Spleen (tissue), 11 donors: ENCODE measurements around the gene CATSPERD. TPM values are rescaled to one million over a fixed set of nuclear protein-coding genes. Genes with fewer than 3 reads are reported as not detected.

Experiments used
- DNase-seq: peaks from one replicate; pipeline ENCODE4 v3.0.0-alpha.2; 2020
- H3K27ac ChIP-seq, 8 donors: fragments of 200-600 bp; sonication (generic) in 7 of 8; 1 replicate in 4 of 8; 2 replicates in 4 of 8; pipeline versions ENCODE4 v1.5.0 to v1.8.0; 2016 to 2021; ENCODE audit warnings: inconsistent platforms in 4 of 8, mild to moderate bottlenecking in 4 of 8, moderate library complexity in 1 of 8
- H3K27me3 ChIP-seq, 7 donors: fragments of 200-600 bp; sonication (generic) in 6 of 7; replicated peaks in 1 of 7; 1 replicate in 4 of 7; 2 replicates in 3 of 7; pipeline versions ENCODE4 v1.5.0 to v1.8.0; 2016 to 2021; ENCODE audit warnings: inconsistent platforms in 3 of 7, mild to moderate bottlenecking in 1 of 7
- H3K36me3 ChIP-seq, 6 donors: fragments of 200-600 bp; sonication (generic) in 5 of 6; 1 replicate in 4 of 6; 2 replicates in 2 of 6; pipeline versions ENCODE4 v1.5.0 to v1.8.0; 2016 to 2021; ENCODE audit warnings: inconsistent platforms in 2 of 6
- H3K4me1 ChIP-seq, 6 donors: fragments of 200-600 bp; sonication (generic) in 5 of 6; 1 replicate in 3 of 6; 2 replicates in 3 of 6; pipeline versions ENCODE4 v1.5.0 to v1.8.0; 2016 to 2021; ENCODE audit warnings: inconsistent platforms in 3 of 6
- H3K4me3 ChIP-seq, 8 donors: fragments of 200-600 bp; sonication (generic) in 7 of 8; 1 replicate in 4 of 8; 2 replicates in 4 of 8; pipeline versions ENCODE4 v1.5.0 to v1.8.0; 2016 to 2021; ENCODE audit warnings: inconsistent platforms in 4 of 8, mild to moderate bottlenecking in 4 of 8, moderate library complexity in 2 of 8
- H3K9me3 ChIP-seq, 8 donors: fragments of 200-600 bp; sonication (generic) in 7 of 8; 1 replicate in 4 of 8; 2 replicates in 4 of 8; pipeline versions ENCODE4 v1.5.0 to v1.8.0; 2016 to 2021; ENCODE audit warnings: inconsistent platforms in 4 of 8
- POLR2A ChIP-seq, 3 donors: fragments of 450-650 bp; IDR thresholded peaks; one replicate each; pipeline ENCODE4 v1.5.1; 2017; ENCODE audit warnings: antibody characterized with exemption in 3 of 3, mild to moderate bottlenecking in 1 of 3
- POLR2AphosphoS5 ChIP-seq, 3 donors: sonication (generic); formaldehyde crosslinking; IDR thresholded peaks; one replicate each; pipeline ENCODE4 v1.5.1; 2017; ENCODE audit warnings: antibody characterized with exemption in 3 of 3
- WGBS, 5 donors: extraction: QIAGEN DNeasy Blood & Tissue Kit in 3 of 5; methylation state at CpG; one replicate each; pipeline versions ENCODE4 v1.1.5 to v1.1.7; 2013 to 2018; 5-methylcytosine and 5-hydroxymethylcytosine counted together
- intact Hi-C: fragments of 100-400 bp; cut with DNase I; formaldehyde crosslinking; loops from one replicate; pipeline ENCODE4 v1.15.0; 2023; ENCODE audit warnings: low total_unique reads
- polyA plus RNA-seq, 3 donors: library from polyadenylated mRNA; stranded (reverse); fragments of 200-250 nt; gene quantifications; one replicate each; pipeline ENCODE4 v1.2.1, GENCODE V29; 2013
- total RNA-seq, 7 donors: library from RNA; depleted of rRNA in 3 of 7; stranded (reverse); fragments of >200 nt in 3 of 7; fragmentation: NEBNext Ultra II Directional in 4 of 7; extraction: Animal tissue kit (Norgen Biotek cat#: 25700) in 4 of 7; gene quantifications; one replicate each; pipeline versions ENCODE4 v1.1.0 to v1.2.1, GENCODE V29; 2016 to 2021
- TF ChIP-seq, protein P1 (sequence below), 11 experiments: fragments of 200-600 bp in 7 of 11; fragments of 450-650 bp in 4 of 11; sonication (generic) in 4 of 11; IDR thresholded peaks in 8 of 11; conservative IDR thresholded peaks in 3 of 11; 1 replicate in 7 of 11; 2 replicates in 4 of 11; pipeline versions ENCODE4 v1.4.0 to v1.8.0; 2016 to 2021; ENCODE audit warnings: antibody characterized with exemption in 11 of 11, inconsistent platforms in 4 of 11, mild to moderate bottlenecking in 1 of 11
- donor health status: healthy with polysubstance abuse.
- donor health status: DM: no; HTN: no; CAD: no; lungs with moderate emphysema.
- donor health status: DM: no; HTN: no; CAD: no.
- donor health status: Bipolar disorder and iron deficiency.
- donor health status: healthy.
- donor health status: DM: no; HTN: no; CAD: no.
- donor health status: DM: yes; HTN: yes; CAD: no.

The CATSPERD gene
- total and polyA plus RNA-seq, 10 donors: not detected

DNA sequence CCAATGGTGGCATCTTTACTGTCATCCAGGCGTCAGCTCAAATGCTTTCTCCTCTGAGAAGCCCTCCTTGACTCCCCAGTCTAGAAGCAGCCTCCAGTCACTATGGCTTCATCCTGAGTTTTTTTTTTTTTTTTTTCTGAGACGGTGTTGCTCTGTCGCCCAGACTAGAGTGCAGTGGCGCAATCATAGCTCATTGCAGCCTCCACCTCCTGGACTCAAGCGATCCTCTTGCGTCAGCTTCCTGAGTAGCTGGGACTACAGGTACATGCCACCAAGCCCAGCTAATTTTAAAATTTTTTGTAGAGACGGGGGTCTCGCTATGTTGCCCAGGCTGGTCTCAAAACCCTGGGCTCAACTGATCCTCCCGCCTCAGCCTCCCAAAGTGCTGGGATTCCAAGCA is 88.6 kb downstream of the CATSPERD start:
- Histone ChIP-seq H3K27me3 (peaks cover 0 to 22% (median 14%) of the 10 kb centered on the region in 7 donors), H3K4me1 (peaks cover 0 to 16% (median 13%) of the 10 kb centered on the region in 6 donors), H3K9me3 (no peaks in the 10 kb centered on the region), H3K4me3 (no peak overlapping the region), H3K27ac (no peak overlapping the region), H3K36me3 (no peaks in the 10 kb centered on the region)
- TF ChIP-seq POLR2A (IDR thresholded peaks at IDR 0.05) (no peak), POLR2AphosphoS5 (IDR thresholded peaks at IDR 0.05) (no peak)
- TF ChIP-seq, protein P1, sequence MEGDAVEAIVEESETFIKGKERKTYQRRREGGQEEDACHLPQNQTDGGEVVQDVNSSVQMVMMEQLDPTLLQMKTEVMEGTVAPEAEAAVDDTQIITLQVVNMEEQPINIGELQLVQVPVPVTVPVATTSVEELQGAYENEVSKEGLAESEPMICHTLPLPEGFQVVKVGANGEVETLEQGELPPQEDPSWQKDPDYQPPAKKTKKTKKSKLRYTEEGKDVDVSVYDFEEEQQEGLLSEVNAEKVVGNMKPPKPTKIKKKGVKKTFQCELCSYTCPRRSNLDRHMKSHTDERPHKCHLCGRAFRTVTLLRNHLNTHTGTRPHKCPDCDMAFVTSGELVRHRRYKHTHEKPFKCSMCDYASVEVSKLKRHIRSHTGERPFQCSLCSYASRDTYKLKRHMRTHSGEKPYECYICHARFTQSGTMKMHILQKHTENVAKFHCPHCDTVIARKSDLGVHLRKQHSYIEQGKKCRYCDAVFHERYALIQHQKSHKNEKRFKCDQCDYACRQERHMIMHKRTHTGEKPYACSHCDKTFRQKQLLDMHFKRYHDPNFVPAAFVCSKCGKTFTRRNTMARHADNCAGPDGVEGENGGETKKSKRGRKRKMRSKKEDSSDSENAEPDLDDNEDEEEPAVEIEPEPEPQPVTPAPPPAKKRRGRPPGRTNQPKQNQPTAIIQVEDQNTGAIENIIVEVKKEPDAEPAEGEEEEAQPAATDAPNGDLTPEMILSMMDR (IDR thresholded peaks at IDR 0.05 in 8 of 11, conservative IDR thresholded peaks at IDR 0.05 in 3 of 11): no peak
- 60 to 85% (median 84%) methylated on average over 9 of the region's 9 CpGs for WGBS, 5 donors
- intact Hi-C loops: no loop called here
- DNase-seq: no peak

DNA sequence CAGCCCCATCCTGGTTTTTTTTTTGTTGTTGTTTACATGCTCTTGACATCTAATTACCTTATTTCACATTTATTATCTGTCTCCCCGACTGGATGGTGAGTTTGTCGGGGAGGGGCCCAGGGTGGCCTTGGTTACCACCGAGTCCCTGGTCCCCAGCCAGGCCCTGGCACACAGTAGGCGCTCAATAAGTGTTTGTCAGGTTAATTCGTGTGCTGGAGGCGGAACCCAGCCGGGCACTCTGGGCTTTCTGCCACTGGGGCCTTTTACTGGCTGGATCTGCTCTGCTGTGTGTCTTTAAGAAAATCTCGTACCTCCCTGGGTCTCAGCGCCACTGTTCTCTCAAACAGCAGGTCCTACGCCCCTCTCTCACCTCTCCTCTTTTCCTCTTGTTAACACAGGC is 89.0 kb downstream of the CATSPERD start:
- TF ChIP-seq POLR2AphosphoS5 (IDR thresholded peaks at IDR 0.05) (no peak), POLR2A (IDR thresholded peaks at IDR 0.05) (no peak)
- TF ChIP-seq, protein P1 (IDR thresholded peaks at IDR 0.05 in 8 of 11, conservative IDR thresholded peaks at IDR 0.05 in 3 of 11): no peak
- Histone ChIP-seq H3K27me3 (peaks cover 0 to 22% (median 10%) of the 10 kb centered on the region in 7 donors), H3K4me3 (no peak overlapping the region), H3K9me3 (no peaks in the 10 kb centered on the region), H3K27ac (no peak overlapping the region), H3K36me3 (no peaks in the 10 kb centered on the region), H3K4me1 (peaks cover 0 to 12% (median 8%) of the 10 kb centered on the region in 6 donors)
- no peak for DNase-seq
- intact Hi-C loops: no loop called here
- 78 to 91% (median 83%) methylated on average over 10 of the region's 10 CpGs for WGBS, 5 donors

DNA sequence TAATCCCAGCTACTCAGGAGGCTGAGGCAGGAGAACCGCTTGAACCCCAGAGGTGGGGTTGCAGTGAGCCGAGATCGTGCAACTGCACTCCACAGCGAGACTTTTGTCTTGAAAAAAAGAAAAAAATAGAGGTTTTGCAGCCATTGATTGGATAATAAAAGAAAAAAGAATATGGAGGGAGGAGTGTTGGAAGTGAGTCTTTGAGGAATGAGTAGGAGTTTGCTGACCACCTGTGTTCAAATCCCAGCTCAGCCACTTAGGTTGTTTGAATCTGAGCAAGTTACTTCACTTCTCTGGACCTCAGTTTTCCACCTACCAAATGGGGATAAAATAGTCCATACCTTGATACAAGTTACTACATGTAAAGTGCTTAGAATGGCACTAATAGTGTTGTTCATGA is 90.7 kb downstream of the CATSPERD start:
- Histone ChIP-seq H3K27ac (no peak overlapping the region), H3K9me3 (no peaks in the 10 kb centered on the region), H3K27me3 (peaks cover 0 to 17% (median 0%) of the 10 kb centered on the region in 7 donors), H3K4me3 (no peak overlapping the region), H3K36me3 (no peaks in the 10 kb centered on the region), H3K4me1 (peaks cover 0 to under 1% (median 0%) of the 10 kb centered on the region in 6 donors)
- DNase-seq: no peak
- 93 to 97% (median 97%) methylated on average over 4 of the region's 4 CpGs for WGBS, 5 donors
- TF ChIP-seq, protein P1 (IDR thresholded peaks at IDR 0.05 in 8 of 11, conservative IDR thresholded peaks at IDR 0.05 in 3 of 11): no peak
- intact Hi-C loops: no loop called here

DNA sequence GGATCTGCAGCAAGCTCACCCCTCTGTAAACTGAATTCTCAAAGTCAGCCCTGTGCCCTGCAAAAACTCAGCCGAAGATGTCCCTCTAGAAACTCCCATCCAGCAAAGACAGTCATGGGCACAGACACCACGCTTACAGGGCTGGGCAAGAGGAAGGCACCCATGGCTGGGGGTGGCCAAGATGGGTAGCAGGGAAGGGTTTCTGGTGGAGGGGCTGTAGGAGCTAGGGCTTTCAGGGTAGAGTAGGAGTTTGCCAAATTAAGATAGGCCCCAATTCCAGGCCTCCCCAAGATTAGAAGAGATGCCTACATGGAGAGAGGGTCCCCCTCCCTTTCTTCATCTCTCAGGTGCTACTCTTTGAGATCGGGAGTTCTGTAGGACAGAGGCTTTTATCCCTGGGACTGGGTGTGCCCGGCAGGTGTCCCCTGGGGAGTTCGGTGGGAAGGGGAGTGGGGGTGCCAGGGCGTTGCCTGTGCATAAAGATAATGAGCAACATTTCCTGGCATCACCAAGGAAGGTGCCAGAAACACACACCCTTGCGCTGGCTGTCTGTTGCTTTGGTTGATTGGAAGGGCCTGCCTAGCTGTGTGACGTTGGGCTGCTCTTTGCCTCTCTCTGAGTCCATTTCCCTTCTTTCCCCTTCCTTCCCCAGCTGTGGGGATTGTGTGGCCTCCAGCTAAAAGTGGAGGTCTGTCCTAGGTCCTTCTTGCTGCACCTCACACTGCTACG is 93.8 kb downstream of the CATSPERD start:
- H3K4me1 ChIP-seq: no peaks in the 10 kb centered on the region
- no peak overlapping the region for H3K4me3 ChIP-seq
- peaks cover 0 to 27% (median 0%) of the 10 kb centered on the region in 7 donors for H3K27me3 ChIP-seq
- no peaks in the 10 kb centered on the region for H3K9me3 ChIP-seq
- TF ChIP-seq POLR2AphosphoS5 (IDR thresholded peaks at IDR 0.05) (no peak), POLR2A (IDR thresholded peaks at IDR 0.05) (no peak)
- TF ChIP-seq, protein P1 (IDR thresholded peaks at IDR 0.05 in 8 of 11, conservative IDR thresholded peaks at IDR 0.05 in 3 of 11): no peak
- DNase-seq: no peak
- H3K27ac ChIP-seq: no peak overlapping the region
- 67 to 81% (median 72%) methylated on average over 8 to 9 of the region's 9 CpGs for WGBS, 5 donors
- intact Hi-C loops: no loop called here
- H3K36me3 ChIP-seq: no peaks in the 10 kb centered on the region
